GM20000 (cell line): ENCODE results near the gene FAM78B.
A peak's percentile ranks its signal among the peaks of the same experiment; 100 is the strongest.

Experiments used
- DNase-seq: peaks from one replicate; pipeline ENCODE4 v3.0.0; 2012; ENCODE audit warnings: low spot score
- CTCF ChIP-seq: IDR thresholded peaks from 2 replicates; pipeline ENCODE4 v1.5.1; 2012; ENCODE audit warnings: mild to moderate bottlenecking, control low read depth; ENCODE audit errors: extremely low read depth, missing control alignments

The FAM78B gene

DNA sequence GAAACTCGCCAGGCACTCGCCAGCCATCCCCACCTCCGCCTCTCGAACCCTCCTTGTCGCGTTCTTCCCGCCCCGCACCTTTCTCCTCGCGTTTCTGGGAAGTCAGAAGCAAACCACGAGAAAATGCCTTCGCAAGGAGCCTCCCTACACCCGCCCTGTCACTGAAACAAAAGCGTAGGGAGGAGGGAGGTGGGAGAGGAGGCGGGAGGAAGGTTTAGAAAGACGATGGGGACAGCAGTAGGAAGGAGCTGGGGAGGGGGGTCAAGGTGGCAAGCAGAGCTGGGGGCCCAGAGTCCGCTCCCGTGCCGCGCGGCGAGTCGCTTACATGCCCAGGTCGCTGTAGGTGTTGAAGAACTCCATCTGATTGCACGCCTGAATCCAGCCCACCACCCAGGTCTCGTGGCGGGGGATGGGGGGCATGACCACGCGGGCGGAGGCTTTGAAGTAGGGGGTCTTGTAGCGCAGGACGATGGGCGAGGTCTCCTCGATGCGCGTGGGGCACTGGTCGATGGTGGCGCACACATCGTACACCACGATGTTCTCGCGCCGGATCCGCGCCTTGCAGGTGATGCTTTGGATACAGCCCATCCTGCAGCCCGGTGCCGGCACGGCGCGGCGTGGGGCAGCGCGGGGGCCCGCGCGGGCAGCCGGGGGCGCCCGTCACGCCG is 1.0 kb downstream of the FAM78B start:
- DNase-seq: peak; percentile 39
- no peak for TF ChIP-seq CTCF

DNA sequence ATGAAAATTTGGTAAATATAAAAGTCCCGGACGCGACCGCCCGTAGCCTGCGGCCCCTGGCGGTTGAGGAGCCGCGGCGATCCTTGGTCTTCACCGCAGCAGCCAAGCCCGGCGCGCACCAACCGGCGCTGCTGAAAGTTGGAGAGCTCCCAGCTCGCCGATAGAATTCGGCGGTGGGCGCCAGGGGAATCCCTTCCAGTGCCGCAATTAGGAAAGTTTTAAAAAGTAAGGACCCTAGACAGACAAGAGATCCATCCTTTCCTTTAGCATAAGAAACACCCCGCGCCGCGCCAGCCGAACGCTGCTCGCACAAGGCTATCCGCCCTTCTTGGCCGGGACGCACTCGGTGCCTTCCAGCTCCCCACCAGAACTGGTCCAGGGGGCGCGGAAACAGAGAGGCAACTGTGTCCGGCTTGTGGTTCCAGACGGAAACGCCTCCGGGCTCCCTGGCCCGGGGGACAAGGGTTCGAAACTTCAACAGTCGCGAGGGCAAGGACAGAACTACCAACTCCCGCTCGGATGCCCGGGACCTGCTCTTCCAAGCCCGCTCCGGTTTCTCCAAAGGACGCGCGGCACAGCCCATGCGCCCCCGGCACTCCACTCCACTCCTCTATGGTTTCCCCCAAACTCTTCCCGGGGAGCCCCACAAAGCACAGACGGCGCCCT is 1.7 kb downstream of the FAM78B start:
- DNase-seq: peak; percentile 51
- TF ChIP-seq CTCF: peak; percentile 45

DNA sequence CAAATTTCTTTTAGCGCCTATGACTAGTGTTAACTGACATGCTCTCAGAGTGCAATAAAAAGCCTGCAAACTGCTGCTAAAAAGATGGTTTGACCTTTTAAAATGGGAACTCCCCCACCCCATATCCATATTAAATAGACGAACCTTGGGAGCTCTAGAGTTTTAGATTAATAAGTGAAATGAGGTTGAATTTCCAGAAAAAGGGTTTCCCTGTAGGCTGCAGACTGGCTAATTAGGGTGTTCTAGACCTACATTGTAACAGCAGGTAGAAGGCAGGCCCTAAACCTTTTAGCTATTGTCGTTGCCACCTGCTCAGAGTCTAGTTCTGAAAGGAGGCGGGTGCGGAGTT is 2.2 kb downstream of the FAM78B start:
- no peak for DNase-seq
- TF ChIP-seq CTCF: no peak

DNA sequence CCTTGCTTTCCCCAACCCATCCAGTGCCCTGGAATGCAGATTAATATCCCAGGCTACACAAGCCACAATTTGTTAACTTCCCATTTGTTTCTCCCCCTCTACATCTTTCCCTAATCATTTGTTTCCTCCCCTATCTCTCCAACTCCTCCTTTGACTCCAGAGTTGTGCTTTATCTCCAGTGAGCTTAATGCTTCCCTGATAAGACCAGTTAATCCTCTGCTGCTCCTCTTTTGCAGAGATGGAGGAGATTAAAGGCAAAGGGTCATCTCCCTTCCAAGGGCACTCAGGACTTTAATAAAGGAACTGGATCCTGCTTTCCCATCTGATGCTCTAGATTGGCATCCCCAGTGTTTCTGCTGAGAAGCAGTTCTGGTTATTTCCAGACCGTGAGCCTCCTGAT is 7.1 kb downstream of the FAM78B start:
- TF ChIP-seq CTCF: no peak
- no peak for DNase-seq

- DNase-seq: no peak
- TF ChIP-seq CTCF: no peak
Measured at GRCh38 chr1:166156674-166157073, 10.1 kb downstream of the FAM78B start.

DNA sequence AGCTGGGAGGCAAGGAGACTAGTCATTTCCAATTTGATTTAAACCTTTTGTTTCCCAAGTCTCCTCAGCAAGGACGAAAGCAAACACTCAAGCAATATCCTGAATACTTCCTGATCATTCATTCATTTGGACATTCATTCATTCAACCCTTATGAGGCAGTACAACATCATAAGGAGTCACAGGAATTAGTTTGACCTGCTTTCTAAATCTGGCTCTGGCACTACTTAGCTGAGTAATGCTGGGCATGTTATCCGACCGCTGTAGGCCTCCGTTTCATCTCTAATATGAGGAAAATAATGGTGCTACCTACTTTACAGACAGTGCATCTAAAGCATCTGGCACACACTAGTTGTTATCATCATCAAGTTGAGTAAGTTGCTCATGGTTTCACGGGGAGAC is 11.7 kb downstream of the FAM78B start:
- TF ChIP-seq CTCF: no peak

DNA sequence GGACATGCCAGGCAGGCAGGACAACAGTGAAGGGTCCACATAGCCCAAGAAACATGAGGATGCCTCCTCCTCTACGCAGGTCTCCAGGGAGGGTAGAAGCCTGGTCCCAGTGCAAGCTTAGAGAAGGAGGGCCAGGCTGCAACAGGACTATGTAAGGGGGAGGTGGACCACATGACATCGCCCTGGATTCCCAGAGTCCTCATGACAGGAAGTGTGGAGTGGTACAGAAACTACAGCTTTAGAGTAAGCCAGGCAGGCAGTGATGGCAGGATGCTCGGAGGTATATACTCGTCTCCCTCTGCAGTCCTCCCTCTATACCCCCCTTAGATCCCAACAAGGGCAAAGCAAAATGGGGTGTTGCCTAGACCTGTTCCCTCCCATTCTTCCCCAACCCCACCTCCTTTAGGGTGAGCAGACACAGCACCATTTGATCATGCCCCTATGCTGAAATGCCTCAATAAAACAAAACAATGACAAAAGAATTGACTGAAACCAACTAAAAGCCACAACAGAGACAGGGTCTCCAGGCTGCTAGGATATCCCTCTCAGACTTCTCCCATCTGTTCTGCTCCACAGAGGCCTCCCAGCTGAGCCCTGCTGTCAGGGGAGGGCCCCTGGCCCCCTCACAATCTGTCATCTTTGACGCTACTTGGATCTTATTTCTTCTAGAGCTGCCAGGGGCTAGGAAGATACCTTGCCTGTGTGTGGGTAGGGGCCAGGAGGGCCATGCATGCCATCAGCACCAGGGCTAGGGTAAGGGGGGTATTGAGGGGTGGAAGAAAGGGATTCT is 13.1 kb downstream of the FAM78B start:
- TF ChIP-seq CTCF: no peak
- DNase-seq: no peak

More for the DNA sequence above, 11.7 kb downstream of the FAM78B start:
- DNase-seq: no peak
